ENCODE data around the gene TNFAIP2.
"Not testable (repeated sequence)": the region's sequence is repeated elsewhere in the genome, so short reads cannot be mapped to it uniquely, and the experiment has no call there.

TNFAIP2 gene

GRCh38 chr14:103155826-103156394, 32.6 kb downstream of the TNFAIP2 start:
- DNase-seq (ENCODE audit: low read depth in 2 of 2) = no peak

- no peak for DNase-seq (ENCODE audit: low read depth in 2 of 2)
Observed at GRCh38 chr14:103156651-103157378, 33.6 kb downstream of the TNFAIP2 start.

GRCh38 chr14:103157969-103158368, 34.7 kb downstream of the TNFAIP2 start:
- no peak for DNase-seq (ENCODE audit: low read depth in 2 of 2)

GRCh38 chr14:103158688-103159087, 35.4 kb downstream of the TNFAIP2 start:
- DNase-seq (ENCODE audit: low read depth in 2 of 2) = no peak

GRCh38 chr14:103160321-103161053, 37.2 kb downstream of the TNFAIP2 start:
- no peak for DNase-seq (ENCODE audit: low read depth in 2 of 2)

- no peak for DNase-seq (ENCODE audit: low read depth in 2 of 2)
Observed at GRCh38 chr14:103161054-103161397, 37.8 kb downstream of the TNFAIP2 start.

GRCh38 chr14:103163199-103163598, 39.9 kb downstream of the TNFAIP2 start:
- no peak for DNase-seq (ENCODE audit: low read depth in 2 of 2)

GRCh38 chr14:103164006-103164405, 40.7 kb downstream of the TNFAIP2 start:
- no peak for DNase-seq (ENCODE audit: low read depth in 2 of 2)

- no peak for DNase-seq (ENCODE audit: low read depth in 2 of 2)
Observed at GRCh38 chr14:103164779-103165178, 41.5 kb downstream of the TNFAIP2 start.

GRCh38 chr14:103165323-103165722, 42.1 kb downstream of the TNFAIP2 start:
- DNase-seq (ENCODE audit: low read depth in 2 of 2) = no peak

- no peak for DNase-seq (ENCODE audit: low read depth in 2 of 2)
Observed at GRCh38 chr14:103169954-103170353, 46.7 kb downstream of the TNFAIP2 start.

GRCh38 chr14:103171206-103171605, 47.9 kb downstream of the TNFAIP2 start:
- DNase-seq (ENCODE audit: low read depth in 2 of 2) = not testable (repeated sequence)

GRCh38 chr14:103172921-103173320, 49.7 kb downstream of the TNFAIP2 start:
- DNase-seq (ENCODE audit: low read depth in 2 of 2) = no peak

DNA sequence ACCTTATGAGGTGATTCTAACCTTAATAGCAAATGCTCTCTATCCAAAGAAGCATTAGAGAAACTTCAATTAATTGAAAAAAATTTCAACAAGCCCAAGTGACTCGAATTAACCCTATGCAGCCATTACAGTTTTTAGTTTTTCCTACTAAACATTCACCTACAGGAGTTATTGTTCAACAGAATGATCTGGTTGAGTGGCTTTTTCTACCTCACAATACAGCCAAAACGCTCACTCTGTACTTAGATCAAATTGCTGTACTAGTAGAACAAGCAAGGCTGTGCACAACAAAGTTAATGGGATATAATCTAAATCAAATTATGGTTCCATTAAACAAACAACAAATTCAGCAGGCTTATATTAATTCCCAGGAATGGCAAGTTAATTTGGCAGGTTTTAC, 50.6 kb downstream of the TNFAIP2 start:
- not testable (repeated sequence) for DNase-seq (ENCODE audit: low read depth in 2 of 2)

DNA sequence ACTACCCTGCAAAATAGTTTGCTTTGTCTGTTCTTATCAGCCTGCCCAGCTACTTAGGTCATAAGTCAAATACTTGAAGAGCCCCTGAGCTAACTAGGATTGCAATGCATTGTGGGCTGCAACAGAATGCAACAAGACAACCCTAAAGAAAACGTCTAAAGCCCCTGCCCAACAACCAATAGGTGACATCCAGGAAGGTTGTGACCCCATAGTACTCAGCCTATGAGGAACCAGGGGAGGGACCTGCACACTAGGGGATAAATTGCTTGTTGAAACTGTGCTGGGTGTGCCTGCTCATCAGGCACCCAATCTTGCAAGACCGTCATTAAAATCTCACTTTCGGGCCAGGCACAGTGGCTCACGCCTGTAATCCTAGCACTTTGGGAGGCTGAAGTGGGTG, 52.9 kb downstream of the TNFAIP2 start:
- DNase-seq (ENCODE audit: low read depth in 2 of 2) = not testable (repeated sequence)

DNA sequence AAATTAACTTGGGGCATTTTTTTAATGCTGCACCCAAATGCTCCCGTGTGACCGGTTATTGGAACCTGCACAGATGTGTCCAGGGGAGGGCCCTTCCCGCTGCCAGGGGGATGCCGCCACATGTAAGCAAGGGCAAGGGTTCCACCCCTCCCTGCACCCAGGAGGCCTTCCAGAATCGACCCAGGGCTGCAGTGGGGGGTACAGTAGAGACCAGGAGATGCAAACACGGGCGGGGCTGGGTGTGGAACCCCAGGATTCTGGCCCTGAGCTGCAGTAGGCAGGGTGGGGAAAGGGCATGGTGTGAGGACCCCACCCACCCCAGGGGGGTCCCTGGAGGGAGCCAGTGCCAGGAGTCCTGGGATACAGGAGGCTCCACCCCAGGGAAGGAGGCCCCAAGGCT, 54.1 kb downstream of the TNFAIP2 start:
- DNase-seq (ENCODE audit: low read depth in 2 of 2) = no peak

- DNase-seq (ENCODE audit: low read depth in 2 of 2) = no peak
Observed at GRCh38 chr14:103178521-103178920, 55.3 kb downstream of the TNFAIP2 start.

- DNase-seq (ENCODE audit: low read depth in 2 of 2) = no peak
Observed at GRCh38 chr14:103179094-103179493, 55.8 kb downstream of the TNFAIP2 start.

- DNase-seq (ENCODE audit: low read depth in 2 of 2) = no peak
Observed at GRCh38 chr14:103180331-103180730, 57.1 kb downstream of the TNFAIP2 start.

DNA sequence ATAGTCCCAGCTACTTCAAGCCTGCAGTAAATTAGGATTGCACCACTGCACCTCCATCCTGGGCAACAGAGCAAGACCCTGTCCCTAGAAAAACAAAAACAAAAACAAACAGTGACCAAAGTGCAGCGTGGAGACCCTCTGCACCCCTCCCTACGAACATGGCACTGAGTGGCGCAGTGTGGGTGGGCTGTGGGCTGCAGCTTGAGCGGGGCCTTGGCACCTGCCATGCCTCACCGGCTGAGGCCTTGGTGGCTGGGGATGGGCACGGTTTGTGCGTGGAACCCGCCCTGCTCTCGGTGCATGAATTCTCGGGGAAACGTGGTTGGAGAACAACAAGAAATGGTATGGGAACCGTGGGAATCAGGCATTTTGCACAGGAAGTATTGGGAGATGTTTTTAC, 60.8 kb downstream of the TNFAIP2 start:
- no peak for DNase-seq (ENCODE audit: low read depth in 2 of 2)

DNA sequence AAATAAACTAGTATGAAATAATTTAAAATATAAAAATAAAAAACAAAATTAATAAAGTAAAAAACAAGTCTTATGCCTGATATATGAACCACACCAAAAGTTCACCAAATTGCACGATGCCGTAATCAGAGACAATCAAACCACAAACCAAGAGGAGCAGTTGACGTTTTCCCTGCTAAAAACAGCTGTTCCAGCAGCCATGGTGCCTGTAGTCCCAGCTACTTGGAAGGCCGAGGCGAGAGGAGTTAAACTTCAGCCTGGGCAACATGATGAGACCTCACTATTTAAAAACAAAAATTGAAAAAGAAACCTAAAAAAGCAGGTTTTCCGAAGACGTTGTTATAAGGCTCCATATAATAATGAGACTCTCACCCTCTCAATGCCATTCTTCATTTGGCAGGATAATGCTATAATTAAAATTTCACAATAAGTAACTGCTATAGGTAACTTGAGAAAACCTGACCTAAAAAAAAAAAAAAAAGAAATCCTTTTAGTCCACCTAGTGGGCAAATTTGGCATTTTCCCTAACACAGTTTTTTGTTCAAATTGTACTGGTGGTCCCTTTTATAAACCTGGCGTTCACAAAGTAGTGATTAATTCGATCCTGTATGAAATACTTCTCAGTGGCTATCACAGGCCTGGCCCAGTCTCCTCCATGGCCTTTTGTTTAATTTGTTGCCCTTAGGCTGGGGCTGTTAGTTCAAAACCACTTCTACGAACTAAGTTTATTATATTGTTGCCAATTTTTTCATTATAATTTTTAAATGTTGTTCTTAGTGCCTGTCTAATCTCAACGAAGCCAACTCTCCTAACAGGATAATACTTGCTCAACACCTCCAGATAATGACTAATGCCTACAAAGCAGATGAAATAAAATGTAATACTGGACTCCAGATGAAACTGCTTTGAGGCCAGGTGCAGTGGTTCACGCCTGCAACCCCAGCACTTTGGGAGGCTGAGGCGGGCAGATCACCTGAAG, 62.1 kb downstream of the TNFAIP2 start:
- no peak for DNase-seq (ENCODE audit: low read depth in 2 of 2)
